Smooth muscle cell (in vitro differentiated cells): Measurements from ENCODE around the gene CIDEB. TPM values are rescaled to one million over a fixed set of nuclear protein-coding genes. Genes with fewer than 3 reads are reported as not detected.

Experiments
- DNase-seq: peaks from one replicate; lab custom pipeline; 2025; ENCODE audit not compliant: unreplicated experiment; lab: John Stamatoyannopoulos, UW
- H2AFZ ChIP-seq: fragments of 200-600 bp; sonication (generic); 2 replicates; pipeline ENCODE4 v1.6.0; 2016; ENCODE audit warnings: antibody characterized with exemption, low read depth, mild to moderate bottlenecking
- H3F3A ChIP-seq: fragments of 200-600 bp; sonication (generic); 2 replicates; pipeline ENCODE4 v1.6.0; 2017; ENCODE audit warnings: antibody characterized with exemption, low read depth
- H3K27ac ChIP-seq: fragments of 200-600 bp; sonication (generic); 2 replicates; pipeline ENCODE4 v1.5.1; 2016; ENCODE audit warnings: low read depth, mild to moderate bottlenecking
- H3K27me3 ChIP-seq: fragments of 200-600 bp; sonication (generic); 2 replicates; pipeline ENCODE4 v1.6.1; 2016; ENCODE audit warnings: low read depth, mild to moderate bottlenecking
- H3K36me3 ChIP-seq: fragments of 200-600 bp; sonication (generic); 2 replicates; pipeline ENCODE4 v1.5.1; 2016; ENCODE audit warnings: low read depth
- H3K4me1 ChIP-seq: fragments of 200-600 bp; sonication (generic); 2 replicates; pipeline ENCODE4 v1.5.1; 2016; ENCODE audit warnings: low read depth
- H3K4me2 ChIP-seq: fragments of 200-600 bp; sonication (generic); 2 replicates; pipeline ENCODE4 v1.6.0; 2016; ENCODE audit warnings: mild to moderate bottlenecking
- H3K4me3 ChIP-seq: fragments of 200-600 bp; sonication (generic); 2 replicates; pipeline ENCODE4 v1.5.1; 2016; ENCODE audit warnings: mild to moderate bottlenecking
- H3K79me2 ChIP-seq: fragments of 200-600 bp; sonication (generic); 2 replicates; pipeline ENCODE4 v1.6.0; 2016; ENCODE audit warnings: low read depth, mild to moderate bottlenecking
- H3K9ac ChIP-seq: fragments of 200-600 bp; sonication (generic); 2 replicates; pipeline ENCODE4 v1.6.0; 2016; ENCODE audit warnings: low read depth
- H3K9me3 ChIP-seq: fragments of 200-600 bp; sonication (generic); replicated peaks from 2 replicates; pipeline ENCODE4 v1.5.1; 2016; ENCODE audit warnings: low read depth
- H4K20me1 ChIP-seq: fragments of 200-600 bp; sonication (generic); 2 replicates; pipeline ENCODE4 v1.6.0; 2016; ENCODE audit warnings: low read depth
- CTCF ChIP-seq: fragments of 200-600 bp; sonication (generic); IDR thresholded peaks from 2 replicates; pipeline ENCODE4 v1.5.1; 2017; ENCODE audit warnings: borderline replicate concordance, mild to moderate bottlenecking, antibody characterized with exemption; ENCODE audit not compliant: insufficient read depth, poor library complexity, severe bottlenecking
- WGBS: methylation state at CpG from one replicate; pipeline ENCODE4 v1.1.7; 2016; ENCODE audit warnings: low lambda C conversion rate; 5-methylcytosine and 5-hydroxymethylcytosine counted together
- polyA plus RNA-seq: library from polyadenylated mRNA; unstranded; fragments of >200 nt; fragmentation: Nextera tagmentation; extraction: Ambion mirVana; gene quantifications from 2 replicates; pipeline ENCODE4 v1.2.1, GENCODE V29; 2016
- total RNA-seq: library from RNA; depleted of rRNA; stranded (reverse); fragments of >200 nt; gene quantifications from 2 replicates; pipeline ENCODE4 v1.2.3, GENCODE V29; 2014

The CIDEB gene
- total and polyA plus RNA-seq, 2 experiments from 2014 or later = not detected

- no peaks in the 10 kb centered on the region for H3K79me2 ChIP-seq
- no peak overlapping the region for H3K9ac ChIP-seq
- H3K4me3 ChIP-seq = no peak overlapping the region
- no peak overlapping the region for H2AFZ ChIP-seq
- no peak overlapping the region for H3K27ac ChIP-seq
- no peaks in the 10 kb centered on the region for H3K9me3 ChIP-seq
- no peaks in the 10 kb centered on the region for H3K27me3 ChIP-seq
- H4K20me1 ChIP-seq = no peaks in the 10 kb centered on the region
- WGBS = 98% methylated on average over 9 of the region's 9 CpGs
- no peaks in the 10 kb centered on the region for H3K36me3 ChIP-seq
- TF ChIP-seq CTCF = no peak
- no peaks in the 10 kb centered on the region for H3F3A ChIP-seq
- no peaks in the 10 kb centered on the region for H3K4me1 ChIP-seq
- DNase-seq = no peak
- no peak overlapping the region for H3K4me2 ChIP-seq
Observed at GRCh38 chr14:24267516-24267915, 40.3 kb downstream of the CIDEB start.

- no peak overlapping the region for H2AFZ ChIP-seq
- no peaks in the 10 kb centered on the region for H3K79me2 ChIP-seq
- H3K27me3 ChIP-seq = no peaks in the 10 kb centered on the region
- no peak for TF ChIP-seq CTCF
- H3F3A ChIP-seq = no peaks in the 10 kb centered on the region
- no peak overlapping the region for H3K27ac ChIP-seq
- H3K9me3 ChIP-seq = no peaks in the 10 kb centered on the region
- H3K9ac ChIP-seq = no peak overlapping the region
- no peak overlapping the region for H3K4me3 ChIP-seq
- DNase-seq = no peak
- no peaks in the 10 kb centered on the region for H3K36me3 ChIP-seq
- WGBS = 89% methylated on average over 18 of the region's 18 CpGs
- no peaks in the 10 kb centered on the region for H4K20me1 ChIP-seq
- H3K4me1 ChIP-seq = no peaks in the 10 kb centered on the region
- no peak overlapping the region for H3K4me2 ChIP-seq
Observed at GRCh38 chr14:24266344-24267244, 41.2 kb downstream of the CIDEB start.

GRCh38 chr14:24264298-24264697 is 43.5 kb downstream of the CIDEB start:
- no peaks in the 10 kb centered on the region for H4K20me1 ChIP-seq
- no peaks in the 10 kb centered on the region for H3F3A ChIP-seq
- no peaks in the 10 kb centered on the region for H3K9me3 ChIP-seq
- H3K36me3 ChIP-seq = no peaks in the 10 kb centered on the region
- H3K9ac ChIP-seq = no peak overlapping the region
- no peak overlapping the region for H2AFZ ChIP-seq
- no peaks in the 10 kb centered on the region for H3K27me3 ChIP-seq
- H3K4me1 ChIP-seq = no peaks in the 10 kb centered on the region
- no peak overlapping the region for H3K4me3 ChIP-seq
- H3K79me2 ChIP-seq = no peaks in the 10 kb centered on the region
- 70% methylated on average over 6 of the region's 6 CpGs for WGBS
- no peak for DNase-seq
- no peak for TF ChIP-seq CTCF
- H3K27ac ChIP-seq = peak overlapping the region; percentile 63
- H3K4me2 ChIP-seq = no peak overlapping the region

GRCh38 chr14:24263848-24264247 is 43.9 kb downstream of the CIDEB start:
- H3K79me2 ChIP-seq = no peaks in the 10 kb centered on the region
- no peak overlapping the region for H2AFZ ChIP-seq
- no peaks in the 10 kb centered on the region for H3K9me3 ChIP-seq
- no peaks in the 10 kb centered on the region for H3K27me3 ChIP-seq
- no peaks in the 10 kb centered on the region for H3F3A ChIP-seq
- no peak for TF ChIP-seq CTCF
- H3K9ac ChIP-seq = no peak overlapping the region
- no peak overlapping the region for H3K4me3 ChIP-seq
- no peak overlapping the region for H3K4me2 ChIP-seq
- peak overlapping the region; percentile 63 for H3K27ac ChIP-seq
- WGBS = 56% methylated on average over 6 of the region's 6 CpGs
- no peaks in the 10 kb centered on the region for H4K20me1 ChIP-seq
- H3K4me1 ChIP-seq = no peaks in the 10 kb centered on the region
- no peaks in the 10 kb centered on the region for H3K36me3 ChIP-seq
- no peak for DNase-seq
